ENCODE results near the gene TCERG1L.
"Not testable (repeated sequence)": the region's sequence is repeated elsewhere in the genome, so short reads cannot be mapped to it uniquely, and the experiment has no call there.

Gene TCERG1L

GRCh38 chr10:131092876-131093275 is 218.6 kb downstream of the TCERG1L start:
- DNase-seq = no peak

DNA sequence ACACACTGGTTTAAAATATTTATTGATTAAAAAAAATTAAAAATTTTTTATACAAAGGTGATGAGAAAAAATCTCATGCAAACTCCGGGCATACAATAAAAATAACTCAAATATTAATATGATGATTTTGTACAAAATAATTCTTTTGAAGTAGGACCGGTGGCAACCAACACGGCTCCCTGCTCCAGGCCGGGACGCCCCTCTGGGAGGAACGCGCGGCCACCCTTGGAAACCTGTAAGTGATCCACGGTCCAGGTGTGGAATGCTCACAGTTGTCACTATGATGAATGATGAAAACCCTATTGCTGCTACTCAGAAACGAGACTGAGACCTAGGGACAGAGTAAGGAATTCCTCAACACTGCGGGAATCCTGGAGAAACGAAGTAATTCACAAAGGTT is 219.1 kb downstream of the TCERG1L start:
- DNase-seq = no peak

DNA sequence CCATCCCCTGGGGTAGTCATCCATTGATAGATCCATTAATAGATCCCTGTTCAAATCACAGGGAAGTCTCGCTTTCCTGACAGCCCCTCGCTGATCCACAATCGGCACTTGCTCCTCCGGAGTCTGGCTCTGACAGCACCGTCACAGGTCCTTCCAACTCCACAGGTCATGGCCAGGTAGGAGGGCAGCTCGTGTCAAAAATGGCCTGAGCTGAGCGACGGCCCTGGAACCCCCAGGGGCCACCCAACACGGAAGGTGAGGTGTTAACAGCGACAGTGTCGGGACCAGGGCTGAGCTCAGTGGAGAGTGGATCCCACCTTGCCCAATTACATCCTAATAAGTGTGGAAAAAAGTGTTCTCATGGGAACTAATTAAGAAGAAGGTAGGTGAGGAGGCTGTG is 219.8 kb downstream of the TCERG1L start:
- DNase-seq = no peak

GRCh38 chr10:131090761-131091661 is 220.5 kb downstream of the TCERG1L start:
- DNase-seq = no peak

- no peak for DNase-seq
Measured at GRCh38 chr10:131089861-131090260, 221.7 kb downstream of the TCERG1L start.

DNA sequence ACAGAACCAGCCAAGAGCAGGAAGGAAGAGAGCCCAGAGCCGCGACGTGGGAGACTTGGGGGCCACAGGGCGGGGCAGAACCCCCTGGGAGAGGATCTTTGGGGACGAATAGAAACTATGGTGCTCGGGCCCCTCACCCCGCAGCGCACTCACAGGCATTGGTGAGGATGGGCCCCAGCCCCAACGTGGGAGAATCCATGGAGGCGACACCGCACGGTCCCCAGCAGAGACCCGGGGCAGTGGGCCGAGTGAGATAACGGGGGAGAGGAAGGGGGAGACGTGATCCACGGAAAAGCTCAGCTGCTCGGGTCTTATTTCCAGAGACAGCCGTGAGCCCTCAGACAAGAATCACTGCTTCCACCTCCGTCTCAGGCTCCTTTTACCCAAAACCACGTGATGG is 222.4 kb downstream of the TCERG1L start:
- no peak for DNase-seq

DNA sequence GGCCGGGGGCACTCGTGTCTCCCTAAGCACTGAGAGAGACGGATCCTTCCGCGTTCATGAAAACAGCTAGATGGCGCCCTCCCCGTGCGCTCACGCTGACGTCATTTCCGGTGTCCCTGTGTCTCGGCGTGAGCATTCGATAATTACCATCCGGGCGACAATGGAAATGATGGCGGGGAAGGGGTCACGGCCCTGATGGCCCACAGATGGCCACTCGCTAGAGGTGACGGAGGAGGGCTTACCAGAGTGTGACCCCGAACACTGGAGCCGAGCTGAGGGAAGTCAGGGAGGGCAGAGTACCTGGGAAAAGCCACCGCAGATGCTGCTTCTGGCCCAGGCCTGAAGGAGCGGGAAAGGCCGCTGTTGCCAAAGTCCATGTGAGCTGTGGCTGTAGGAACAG is 222.9 kb downstream of the TCERG1L start:
- DNase-seq = no peak

- no peak for DNase-seq
Measured at GRCh38 chr10:131087464-131088215, 223.9 kb downstream of the TCERG1L start.

DNA sequence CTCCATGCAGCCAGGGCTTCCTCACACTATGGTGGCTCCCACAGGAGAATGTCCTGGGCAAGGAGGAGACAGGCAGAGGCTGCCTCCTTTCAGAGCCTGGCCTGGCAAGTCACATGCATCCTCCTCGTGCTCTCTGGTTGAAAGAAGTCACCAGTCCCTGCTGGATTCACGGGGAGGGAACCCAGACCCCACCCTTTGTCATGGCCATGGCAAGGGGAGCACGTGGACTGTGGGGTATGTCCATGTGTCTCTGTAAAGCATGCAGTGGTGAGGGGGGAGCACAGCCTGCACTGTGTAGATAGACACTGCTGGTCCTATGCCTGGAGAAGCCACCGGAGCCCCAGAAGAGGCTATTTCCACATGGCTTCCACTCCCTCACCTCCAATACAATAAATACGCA is 225.0 kb downstream of the TCERG1L start:
- DNase-seq = no peak

DNA sequence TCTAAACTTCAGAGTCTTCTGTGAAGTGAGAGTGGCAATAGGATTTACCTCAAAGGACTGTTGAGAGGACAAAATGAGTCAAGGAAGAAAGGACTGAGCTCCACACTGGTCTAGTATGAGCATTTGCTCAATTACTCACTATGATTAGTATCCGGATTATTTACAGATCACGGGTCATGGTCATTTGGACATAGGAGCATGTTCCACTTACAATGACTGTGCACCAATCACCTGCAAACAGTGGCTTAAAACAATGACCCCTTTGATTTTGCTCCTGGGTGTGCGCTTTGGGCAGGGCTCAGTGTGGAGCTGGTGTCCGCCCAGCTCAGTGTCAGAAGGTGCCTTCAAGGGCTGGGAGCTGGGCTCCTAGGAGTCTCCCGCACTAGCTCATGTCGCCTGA is 225.4 kb downstream of the TCERG1L start:
- no peak for DNase-seq

GRCh38 chr10:131085091-131085860 is 226.2 kb downstream of the TCERG1L start:
- no peak for DNase-seq

DNA sequence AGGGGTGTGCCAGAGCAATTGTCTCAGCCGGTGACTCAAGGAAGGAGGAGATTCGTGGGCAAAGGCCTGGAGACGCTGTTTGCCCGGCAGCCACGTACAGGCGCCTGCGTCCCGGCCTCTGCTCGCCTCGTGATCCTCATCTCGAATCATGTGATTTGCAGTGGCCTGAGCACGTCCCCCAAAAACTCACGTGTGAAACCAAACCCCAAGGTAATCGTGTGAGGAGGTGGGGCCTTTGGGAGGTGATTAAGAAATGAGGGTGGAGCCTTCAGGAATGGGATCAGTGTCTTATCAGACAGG is 226.8 kb downstream of the TCERG1L start:
- DNase-seq = no peak

DNA sequence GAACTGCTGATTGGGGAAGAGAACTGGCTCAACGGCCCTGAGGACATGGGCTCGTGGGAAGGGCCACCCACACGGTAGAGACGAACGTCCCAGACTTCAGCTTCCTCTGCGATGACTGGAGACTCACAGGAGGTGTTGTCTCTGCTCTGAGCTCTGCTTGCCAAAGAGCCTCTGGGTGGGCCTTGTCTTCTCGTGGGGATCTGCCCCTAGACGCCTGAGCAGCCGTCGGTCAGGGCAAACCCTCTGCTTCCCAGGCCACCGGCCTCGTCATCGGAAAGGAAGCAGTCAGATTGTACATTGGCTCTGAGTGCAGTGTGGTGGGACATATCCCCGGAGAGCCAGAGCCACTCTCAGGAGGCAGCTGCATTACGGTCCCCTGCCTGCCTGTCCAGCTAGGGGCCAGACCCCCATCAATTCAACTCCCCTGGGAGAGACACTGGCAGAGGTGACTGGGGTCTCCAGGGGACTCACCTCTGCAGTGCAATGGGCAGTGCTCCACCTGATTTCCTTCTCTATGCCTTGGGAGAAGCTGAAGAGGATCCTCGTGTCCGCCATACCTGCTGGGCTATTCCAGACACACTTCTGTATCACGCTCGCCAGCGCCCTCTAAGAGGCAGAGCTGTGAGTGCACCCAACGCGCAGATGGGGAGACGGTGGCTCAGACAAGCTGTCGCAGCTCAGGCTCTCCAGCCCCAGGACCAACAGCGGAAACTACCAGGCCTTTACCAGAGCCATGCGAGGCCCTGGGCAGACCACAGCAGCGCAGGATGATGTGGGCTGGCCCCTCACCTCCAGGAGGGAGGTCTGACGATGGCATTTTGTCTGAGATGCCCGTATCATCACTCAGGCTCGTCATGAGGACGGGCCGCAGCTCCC is 227.4 kb downstream of the TCERG1L start:
- DNase-seq = no peak

- DNase-seq = no peak
Measured at GRCh38 chr10:131082991-131083481, 228.5 kb downstream of the TCERG1L start.

DNA sequence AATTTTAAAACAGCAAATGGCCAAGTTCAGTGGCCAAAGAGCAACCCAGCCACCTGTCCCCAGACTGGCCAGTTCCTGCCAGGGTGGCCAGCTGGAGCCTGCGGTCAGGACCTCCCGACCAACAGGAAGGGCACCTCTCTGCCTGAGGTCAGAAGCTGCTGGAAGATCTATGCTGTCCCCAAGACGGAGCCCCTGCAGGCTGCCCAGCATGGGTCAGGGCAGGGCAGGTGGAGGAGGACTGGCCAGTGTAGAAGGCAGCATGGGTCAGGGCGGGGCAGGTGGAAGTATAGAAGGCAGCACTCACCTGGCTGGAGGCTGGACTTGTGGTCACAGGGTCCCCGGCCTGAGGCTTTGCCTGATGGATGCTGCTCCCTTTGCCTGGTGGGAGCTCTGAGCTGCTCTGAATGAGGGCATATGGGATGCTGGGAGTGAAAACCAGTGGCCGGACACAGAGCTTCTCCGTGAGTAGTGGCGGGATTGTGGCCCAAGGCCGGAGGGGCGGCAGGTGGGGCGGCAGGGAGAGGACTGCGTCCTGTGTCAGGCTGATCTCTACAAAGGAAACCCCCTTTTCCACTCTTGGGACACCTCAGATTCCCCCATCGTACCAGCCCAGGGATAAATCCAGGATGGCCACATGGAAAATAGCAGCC is 229.2 kb downstream of the TCERG1L start:
- no peak for DNase-seq

GRCh38 chr10:131081786-131082185 is 229.7 kb downstream of the TCERG1L start:
- no peak for DNase-seq

DNA sequence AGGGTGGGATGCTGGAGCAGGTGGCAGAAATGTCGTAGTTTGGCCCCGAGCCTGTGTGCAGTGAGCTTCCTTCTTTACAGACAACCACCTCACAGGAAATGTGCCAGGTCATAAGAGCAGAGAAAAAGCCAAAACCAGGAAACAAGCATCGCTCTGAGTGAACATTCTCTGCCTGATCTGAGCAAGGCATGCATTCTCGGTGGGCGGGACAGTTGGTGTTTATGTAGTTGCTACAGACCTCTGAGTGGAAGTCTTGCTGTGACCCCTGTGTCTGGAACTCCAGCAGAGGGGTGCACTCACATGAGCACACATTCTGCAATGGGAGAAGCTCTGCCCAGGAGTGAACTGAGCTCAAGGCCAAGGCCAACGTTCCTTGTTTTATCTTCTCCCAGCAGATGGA is 230.1 kb downstream of the TCERG1L start:
- DNase-seq = no peak

GRCh38 chr10:131080571-131080970 is 230.9 kb downstream of the TCERG1L start:
- DNase-seq = no peak

GRCh38 chr10:131079314-131079713 is 232.2 kb downstream of the TCERG1L start:
- DNase-seq = no peak

- not testable (repeated sequence) for DNase-seq
Measured at GRCh38 chr10:131078882-131079280, 232.6 kb downstream of the TCERG1L start.

- no peak for DNase-seq
Measured at GRCh38 chr10:131078131-131078881, 233.2 kb downstream of the TCERG1L start.

All from amniotic stem cell (primary cell).